ENCODE results near the gene PITRM1.

Gene PITRM1

GRCh38 chr10:3143791-3144434 is 28.7 kb downstream of the PITRM1 start:
- no peak for DNase-seq
- Histone ChIP-seq H3K4me3 (ENCODE audit: insufficient read depth in 1 of 2, low read depth in 1 of 2, low read length in 2 of 2) (no peak overlapping the region), H3K9ac (ENCODE audit: low read length) (no peak overlapping the region), H3K18ac (ENCODE audit: low read depth in 1 of 2, low read length in 2 of 2) (no peak overlapping the region), H3K36me3 (ENCODE audit: control insufficient read depth in 1 of 2, insufficient read depth in 2 of 2, low read depth in 1 of 2, low read length in 2 of 2) (peaks cover 81 to 100% of the 10 kb centered on the region in 2 experiments), H3K23ac (ENCODE audit: low read length in 2 of 2) (no peak overlapping the region), H2AK5ac (ENCODE audit: low read length, severe bottlenecking) (no peak overlapping the region), H3K4me1 (ENCODE audit: control insufficient read depth, insufficient read depth, low read depth, low read length) (no peaks in the 10 kb centered on the region), H3K27me3 (ENCODE audit: control insufficient read depth in 1 of 2, insufficient read depth in 1 of 2, low read length in 2 of 2) (no peaks in the 10 kb centered on the region), H2BK15ac (ENCODE audit: low read depth, poor library complexity, severe bottlenecking) (no peak overlapping the region), H2BK120ac (ENCODE audit: low read depth, low read length) (no peak overlapping the region), H4K91ac (ENCODE audit: low read length) (no peak overlapping the region), H2AFZ (ENCODE audit: low read depth, low read length) (no peak overlapping the region), H3K79me1 (replicated peaks; ENCODE audit: low read length, poor library complexity, severe bottlenecking) (peaks cover 34% of the 10 kb centered on the region), H3K9me3 (ENCODE audit: control insufficient read depth, low read length) (no peaks in the 10 kb centered on the region), H2BK12ac (ENCODE audit: low read length in 2 of 2) (no peak overlapping the region), H3K14ac (ENCODE audit: low read length in 2 of 2) (no peak overlapping the region), H4K8ac (ENCODE audit: low read length) (no peak overlapping the region), H3K4me2 (ENCODE audit: low read length, poor library complexity, severe bottlenecking) (no peak overlapping the region), H2BK5ac (ENCODE audit: low read depth, low read length, poor library complexity, severe bottlenecking) (no peak overlapping the region), H3K4ac (ENCODE audit: low read depth in 1 of 2, low read length in 2 of 2) (no peak overlapping the region), H3K27ac (ENCODE audit: low read length, poor library complexity, severe bottlenecking) (no peak overlapping the region)
- 98% methylated on average over 17 of the region's 19 CpGs for WGBS

GRCh38 chr10:3143366-3143765 is 29.2 kb downstream of the PITRM1 start:
- no peaks in the 10 kb centered on the region for H3K4me1 ChIP-seq (ENCODE audit: control insufficient read depth, insufficient read depth, low read depth, low read length)

GRCh38 chr10:3142146-3142875 is 30.3 kb downstream of the PITRM1 start:
- H4K8ac ChIP-seq (ENCODE audit: low read length) = no peak overlapping the region
- H3K4me2 ChIP-seq (ENCODE audit: low read length, poor library complexity, severe bottlenecking) = no peak overlapping the region
- H3K18ac ChIP-seq (ENCODE audit: low read depth in 1 of 2, low read length in 2 of 2) = no peak overlapping the region
- H2BK12ac ChIP-seq (ENCODE audit: low read length in 2 of 2) = no peak overlapping the region
- no peak overlapping the region for H3K27ac ChIP-seq (ENCODE audit: low read length, poor library complexity, severe bottlenecking)
- H3K9me3 ChIP-seq (ENCODE audit: control insufficient read depth, low read length) = no peaks in the 10 kb centered on the region
- 92% methylated on average over 14 of the region's 14 CpGs for WGBS
- no peak overlapping the region for H2BK5ac ChIP-seq (ENCODE audit: low read depth, low read length, poor library complexity, severe bottlenecking)
- no peak overlapping the region for H3K9ac ChIP-seq (ENCODE audit: low read length)
- peaks cover 82 to 98% of the 10 kb centered on the region in 2 experiments for H3K36me3 ChIP-seq (ENCODE audit: control insufficient read depth in 1 of 2, insufficient read depth in 2 of 2, low read depth in 1 of 2, low read length in 2 of 2)
- no peak overlapping the region for H2AK5ac ChIP-seq (ENCODE audit: low read length, severe bottlenecking)
- no peak overlapping the region for H3K4ac ChIP-seq (ENCODE audit: low read depth in 1 of 2, low read length in 2 of 2)
- H2AFZ ChIP-seq (ENCODE audit: low read depth, low read length) = no peak overlapping the region
- H3K79me1 ChIP-seq (replicated peaks; ENCODE audit: low read length, poor library complexity, severe bottlenecking) = peaks cover 32% of the 10 kb centered on the region
- H3K14ac ChIP-seq (ENCODE audit: low read length in 2 of 2) = no peak overlapping the region
- no peaks in the 10 kb centered on the region for H3K27me3 ChIP-seq (ENCODE audit: control insufficient read depth in 1 of 2, insufficient read depth in 1 of 2, low read length in 2 of 2)
- no peaks in the 10 kb centered on the region for H3K4me1 ChIP-seq (ENCODE audit: control insufficient read depth, insufficient read depth, low read depth, low read length)
- H4K91ac ChIP-seq (ENCODE audit: low read length) = no peak overlapping the region
- H2BK120ac ChIP-seq (ENCODE audit: low read depth, low read length) = no peak overlapping the region
- no peak overlapping the region for H3K4me3 ChIP-seq (ENCODE audit: insufficient read depth in 1 of 2, low read depth in 1 of 2, low read length in 2 of 2)
- no peak for DNase-seq
- no peak overlapping the region for H2BK15ac ChIP-seq (ENCODE audit: low read depth, poor library complexity, severe bottlenecking)
- H3K23ac ChIP-seq (ENCODE audit: low read length in 2 of 2) = no peak overlapping the region

More at GRCh38 chr10:3143366-3143765, 29.2 kb downstream of the PITRM1 start:
- H2BK5ac ChIP-seq (ENCODE audit: low read depth, low read length, poor library complexity, severe bottlenecking) = no peak overlapping the region
- no peak overlapping the region for H3K27ac ChIP-seq (ENCODE audit: low read length, poor library complexity, severe bottlenecking)
- no peak overlapping the region for H3K4me2 ChIP-seq (ENCODE audit: low read length, poor library complexity, severe bottlenecking)
- H2BK12ac ChIP-seq (ENCODE audit: low read length in 2 of 2) = no peak overlapping the region
- H3K9me3 ChIP-seq (ENCODE audit: control insufficient read depth, low read length) = no peaks in the 10 kb centered on the region
- no peak for DNase-seq
- H2BK120ac ChIP-seq (ENCODE audit: low read depth, low read length) = no peak overlapping the region
- H3K9ac ChIP-seq (ENCODE audit: low read length) = no peak overlapping the region
- H3K27me3 ChIP-seq (ENCODE audit: control insufficient read depth in 1 of 2, insufficient read depth in 1 of 2, low read length in 2 of 2) = no peaks in the 10 kb centered on the region
- H3K4ac ChIP-seq (ENCODE audit: low read depth in 1 of 2, low read length in 2 of 2) = no peak overlapping the region
- H2AFZ ChIP-seq (ENCODE audit: low read depth, low read length) = no peak overlapping the region
- H3K36me3 ChIP-seq (ENCODE audit: control insufficient read depth in 1 of 2, insufficient read depth in 2 of 2, low read depth in 1 of 2, low read length in 2 of 2) = peaks cover 82 to 100% of the 10 kb centered on the region in 2 experiments
- no peak overlapping the region for H3K23ac ChIP-seq (ENCODE audit: low read length in 2 of 2)
- H3K14ac ChIP-seq (ENCODE audit: low read length in 2 of 2) = no peak overlapping the region
- 97% methylated on average over 16 of the region's 17 CpGs for WGBS
- no peak overlapping the region for H2AK5ac ChIP-seq (ENCODE audit: low read length, severe bottlenecking)
- no peak overlapping the region for H2BK15ac ChIP-seq (ENCODE audit: low read depth, poor library complexity, severe bottlenecking)
- H3K79me1 ChIP-seq (replicated peaks; ENCODE audit: low read length, poor library complexity, severe bottlenecking) = peaks cover 34% of the 10 kb centered on the region
- H3K18ac ChIP-seq (ENCODE audit: low read depth in 1 of 2, low read length in 2 of 2) = no peak overlapping the region
- H3K4me3 ChIP-seq (ENCODE audit: insufficient read depth in 1 of 2, low read depth in 1 of 2, low read length in 2 of 2) = no peak overlapping the region
- H4K8ac ChIP-seq (ENCODE audit: low read length) = no peak overlapping the region
- H4K91ac ChIP-seq (ENCODE audit: low read length) = peak overlapping the region; percentile 31

- 90% methylated on average over 12 of the region's 21 CpGs for WGBS
- no peak overlapping the region for H2BK15ac ChIP-seq (ENCODE audit: low read depth, poor library complexity, severe bottlenecking)
- H3K14ac ChIP-seq (ENCODE audit: low read length in 2 of 2) = no peak overlapping the region
- no peak overlapping the region for H3K4me2 ChIP-seq (ENCODE audit: low read length, poor library complexity, severe bottlenecking)
- H2AK5ac ChIP-seq (ENCODE audit: low read length, severe bottlenecking) = no peak overlapping the region
- no peaks in the 10 kb centered on the region for H3K4me1 ChIP-seq (ENCODE audit: control insufficient read depth, insufficient read depth, low read depth, low read length)
- no peak overlapping the region for H3K4me3 ChIP-seq (ENCODE audit: insufficient read depth in 1 of 2, low read depth in 1 of 2, low read length in 2 of 2)
- no peak for DNase-seq
- no peak overlapping the region for H2BK12ac ChIP-seq (ENCODE audit: low read length in 2 of 2)
- no peak overlapping the region for H2AFZ ChIP-seq (ENCODE audit: low read depth, low read length)
- no peak overlapping the region for H3K9ac ChIP-seq (ENCODE audit: low read length)
- no peak overlapping the region for H4K8ac ChIP-seq (ENCODE audit: low read length)
- no peaks in the 10 kb centered on the region for H3K9me3 ChIP-seq (ENCODE audit: control insufficient read depth, low read length)
- no peak overlapping the region for H3K4ac ChIP-seq (ENCODE audit: low read depth in 1 of 2, low read length in 2 of 2)
- H3K27me3 ChIP-seq (ENCODE audit: control insufficient read depth in 1 of 2, insufficient read depth in 1 of 2, low read length in 2 of 2) = no peaks in the 10 kb centered on the region
- H4K91ac ChIP-seq (ENCODE audit: low read length) = no peak overlapping the region
- peaks cover 33% of the 10 kb centered on the region for H3K79me1 ChIP-seq (replicated peaks; ENCODE audit: low read length, poor library complexity, severe bottlenecking)
- H2BK5ac ChIP-seq (ENCODE audit: low read depth, low read length, poor library complexity, severe bottlenecking) = no peak overlapping the region
- H3K36me3 ChIP-seq (ENCODE audit: control insufficient read depth in 1 of 2, insufficient read depth in 2 of 2, low read depth in 1 of 2, low read length in 2 of 2) = peaks cover 85 to 95% of the 10 kb centered on the region in 2 experiments
- H3K27ac ChIP-seq (ENCODE audit: low read length, poor library complexity, severe bottlenecking) = no peak overlapping the region
- H3K23ac ChIP-seq (ENCODE audit: low read length in 2 of 2) = no peak overlapping the region
- H3K18ac ChIP-seq (ENCODE audit: low read depth in 1 of 2, low read length in 2 of 2) = no peak overlapping the region
- H2BK120ac ChIP-seq (ENCODE audit: low read depth, low read length) = no peak overlapping the region
Observed at GRCh38 chr10:3141351-3142005, 31.1 kb downstream of the PITRM1 start.
